ENCODE data around the gene USP53. TPM values are rescaled to one million over a fixed set of nuclear protein-coding genes. Genes with fewer than 3 reads are reported as not detected.

USP53 gene
- polyA plus RNA-seq, 2 of the 4 experiments (the other 2 are of a cell fraction), result 10.2 to 50.7 TPM

GRCh38 chr4:119207051-119207450 is 5.5 kb upstream of the USP53 start:
- 41% methylated on average over 1 of the region's 1 CpG for WGBS (ENCODE audit: missing lambda C conversion rate)
- ATAC-seq, result no peak
- no peak for FAIRE-seq
- no peaks in the 10 kb centered on the region for H3K9me3 ChIP-seq
- H3K4me3 ChIP-seq, result no peak overlapping the region
- peaks cover 40% of the 10 kb centered on the region for H3K4me1 ChIP-seq
- no peak for DNase-seq (ENCODE audit: low read depth in 1 of 2, low spot score in 1 of 2)
- TF ChIP-seq RNF2 (IDR thresholded peaks at IDR 0.05; ENCODE audit: borderline replicate concordance, low read depth) (no peak), HEYL (CRISPR knock-in tag; IDR thresholded peaks at IDR 0.05) (no peak), ZC3H11A (IDR thresholded peaks at IDR 0.05) (no peak), MAFK (IDR thresholded peaks at IDR 0.05; ENCODE audit: partially characterized antibody) (no peak)
- TF ChIP-seq, protein P1, sequence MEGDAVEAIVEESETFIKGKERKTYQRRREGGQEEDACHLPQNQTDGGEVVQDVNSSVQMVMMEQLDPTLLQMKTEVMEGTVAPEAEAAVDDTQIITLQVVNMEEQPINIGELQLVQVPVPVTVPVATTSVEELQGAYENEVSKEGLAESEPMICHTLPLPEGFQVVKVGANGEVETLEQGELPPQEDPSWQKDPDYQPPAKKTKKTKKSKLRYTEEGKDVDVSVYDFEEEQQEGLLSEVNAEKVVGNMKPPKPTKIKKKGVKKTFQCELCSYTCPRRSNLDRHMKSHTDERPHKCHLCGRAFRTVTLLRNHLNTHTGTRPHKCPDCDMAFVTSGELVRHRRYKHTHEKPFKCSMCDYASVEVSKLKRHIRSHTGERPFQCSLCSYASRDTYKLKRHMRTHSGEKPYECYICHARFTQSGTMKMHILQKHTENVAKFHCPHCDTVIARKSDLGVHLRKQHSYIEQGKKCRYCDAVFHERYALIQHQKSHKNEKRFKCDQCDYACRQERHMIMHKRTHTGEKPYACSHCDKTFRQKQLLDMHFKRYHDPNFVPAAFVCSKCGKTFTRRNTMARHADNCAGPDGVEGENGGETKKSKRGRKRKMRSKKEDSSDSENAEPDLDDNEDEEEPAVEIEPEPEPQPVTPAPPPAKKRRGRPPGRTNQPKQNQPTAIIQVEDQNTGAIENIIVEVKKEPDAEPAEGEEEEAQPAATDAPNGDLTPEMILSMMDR (IDR thresholded peaks at IDR 0.05), result no peak
- H3K4me2 ChIP-seq, result no peak overlapping the region
- H3K27ac ChIP-seq, result peak overlapping the region in 1 of 2 experiments; percentile 8; a peak in 1 of 6 replicates
- CTCF ChIA-PET, result no interaction called here
- POLR2A ChIA-PET, result no interaction called here

GRCh38 chr4:119209077-119209476 is 3.4 kb upstream of the USP53 start:
- no peak overlapping the region for H3K4me3 ChIP-seq
- ChIA-PET POLR2A (interaction anchor here (0.8 kb wide), 1 partner anchor 106 kb away, joined by 3 read pairs; no protein-coding TSS in a partner anchor), CTCF (interaction anchor here (1.3 kb wide), 1 partner anchor 106 kb away, joined by 4 read pairs; no protein-coding TSS in a partner anchor)
- FAIRE-seq, result no peak
- DNase-seq (ENCODE audit: low read depth in 1 of 2, low spot score in 1 of 2), result peak; percentile 54 to 81
- peak; percentile 81 for TF ChIP-seq FOSL2 (IDR thresholded peaks at IDR 0.05)
- TF ChIP-seq FOSL2 (CRISPR knock-in tag; IDR thresholded peaks at IDR 0.05), result peak; percentile 94
- TF ChIP-seq HDAC2 (IDR thresholded peaks at IDR 0.05), result no peak
- TF ChIP-seq, protein P2, sequence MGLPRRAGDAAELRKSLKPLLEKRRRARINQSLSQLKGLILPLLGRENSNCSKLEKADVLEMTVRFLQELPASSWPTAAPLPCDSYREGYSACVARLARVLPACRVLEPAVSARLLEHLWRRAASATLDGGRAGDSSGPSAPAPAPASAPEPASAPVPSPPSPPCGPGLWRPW (IDR thresholded peaks at IDR 0.05), result no peak
- no peak for TF ChIP-seq ESRRA (IDR thresholded peaks at IDR 0.05; ENCODE audit: borderline replicate concordance, low read length)
- TF ChIP-seq RCOR1 (IDR thresholded peaks at IDR 0.05; ENCODE audit: low read depth, low read length), result 0 out of 2 replicates have a peak, but pooled peaks have one; percentile 7
- TF ChIP-seq ZC3H11A (IDR thresholded peaks at IDR 0.05), result no peak
- no peak for TF ChIP-seq CBX8 (IDR thresholded peaks at IDR 0.05)
- TF ChIP-seq JUNB (IDR thresholded peaks at IDR 0.05), result peak; percentile 73
- H3K27ac ChIP-seq, result peak overlapping the region; percentile 71 to 86
- peak overlapping the region; percentile 57 for H3K4me2 ChIP-seq
- ATAC-seq, result peak; percentile 19 to 39; a peak in 4 of 6 replicates
- H3K9me3 ChIP-seq, result no peaks in the 10 kb centered on the region
- peaks cover 40% of the 10 kb centered on the region for H3K4me1 ChIP-seq

DNA sequence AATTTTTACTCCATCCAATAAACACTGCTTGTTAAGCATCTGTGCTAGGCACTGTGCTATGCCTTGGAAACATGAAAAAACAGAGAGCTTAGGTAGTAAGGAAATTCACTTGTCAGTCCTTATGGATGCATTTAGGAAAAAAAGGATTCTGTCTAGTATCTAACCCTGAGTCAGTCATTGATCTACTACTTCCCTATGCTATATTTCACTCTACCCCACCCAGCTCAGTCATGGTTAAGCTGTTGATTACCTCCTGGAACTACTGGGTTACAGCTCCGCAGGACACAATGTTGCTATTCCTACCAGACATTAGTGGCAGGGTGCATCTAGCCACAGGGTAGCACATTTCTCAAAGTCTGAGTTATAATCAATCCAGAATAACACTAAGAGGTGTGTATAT is 2.9 kb upstream of the USP53 start:
- peaks cover 35% of the 10 kb centered on the region for H3K4me1 ChIP-seq
- peak overlapping the region; percentile 57 for H3K4me2 ChIP-seq
- POLR2A ChIA-PET, result interaction anchor here (0.8 kb wide), 1 partner anchor 106 kb away, joined by 3 read pairs; no protein-coding TSS in a partner anchor
- TF ChIP-seq SREBF2 (IDR thresholded peaks at IDR 0.05) (no peak), RAD21 (conservative IDR thresholded peaks at IDR 0.05 in 1 of 2, IDR thresholded peaks at IDR 0.05 in 1 of 2) (no peak), MAZ (IDR thresholded peaks at IDR 0.05; ENCODE audit: borderline replicate concordance, low read depth, low read length) (no peak), POLR2AphosphoS2 (conservative IDR thresholded peaks at IDR 0.05; ENCODE audit: low read length) (no peak), RNF2 (IDR thresholded peaks at IDR 0.05; ENCODE audit: borderline replicate concordance, low read depth) (no peak), USF2 (IDR thresholded peaks at IDR 0.05) (no peak), MYC (IDR thresholded peaks at IDR 0.05; ENCODE audit: borderline replicate concordance, low read length) (no peak), HOXA7 (CRISPR knock-in tag; IDR thresholded peaks at IDR 0.05) (no peak), RCOR1 (IDR thresholded peaks at IDR 0.05; ENCODE audit: low read depth, low read length) (no peak), KDM5A (IDR thresholded peaks at IDR 0.05) (no peak), FOXS1 (CRISPR knock-in tag; IDR thresholded peaks at IDR 0.05) (no peak), KDM1A (IDR thresholded peaks at IDR 0.05; ENCODE audit: low read depth) (no peak), PHF8 (IDR thresholded peaks at IDR 0.05; ENCODE audit: borderline replicate concordance, low read depth) (no peak), ELK1 (IDR thresholded peaks at IDR 0.05; ENCODE audit: low read depth, low read length) (no peak), GATA3 (IDR thresholded peaks at IDR 0.05; ENCODE audit: borderline replicate concordance) (no peak)
- TF ChIP-seq, protein P2 (IDR thresholded peaks at IDR 0.05), result no peak
- TF ChIP-seq, protein P3, sequence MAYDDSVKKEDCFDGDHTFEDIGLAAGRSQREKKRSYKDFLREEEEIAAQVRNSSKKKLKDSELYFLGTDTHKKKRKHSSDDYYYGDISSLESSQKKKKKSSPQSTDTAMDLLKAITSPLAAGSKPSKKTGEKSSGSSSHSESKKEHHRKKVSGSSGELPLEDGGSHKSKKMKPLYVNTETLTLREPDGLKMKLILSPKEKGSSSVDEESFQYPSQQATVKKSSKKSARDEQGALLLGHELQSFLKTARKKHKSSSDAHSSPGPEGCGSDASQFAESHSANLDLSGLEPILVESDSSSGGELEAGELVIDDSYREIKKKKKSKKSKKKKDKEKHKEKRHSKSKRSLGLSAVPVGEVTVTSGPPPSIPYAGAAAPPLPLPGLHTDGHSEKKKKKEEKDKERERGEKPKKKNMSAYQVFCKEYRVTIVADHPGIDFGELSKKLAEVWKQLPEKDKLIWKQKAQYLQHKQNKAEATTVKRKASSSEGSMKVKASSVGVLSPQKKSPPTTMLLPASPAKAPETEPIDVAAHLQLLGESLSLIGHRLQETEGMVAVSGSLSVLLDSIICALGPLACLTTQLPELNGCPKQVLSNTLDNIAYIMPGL (CRISPR knock-in tag; IDR thresholded peaks at IDR 0.05; ENCODE audit: borderline replicate concordance), result no peak
- DNase-seq (ENCODE audit: low read depth in 1 of 2, low spot score in 1 of 2) (no peak), FAIRE-seq (no peak), ATAC-seq (no peak)
- CTCF ChIA-PET, result interaction anchor here (1.3 kb wide), 1 partner anchor 107 kb away, joined by 4 read pairs; no protein-coding TSS in a partner anchor
- no peaks in the 10 kb centered on the region for H3K9me3 ChIP-seq
- peak overlapping the region; percentile 71 to 86 for H3K27ac ChIP-seq
- 100% methylated on average over 1 of the region's 1 CpG for WGBS (ENCODE audit: missing lambda C conversion rate)
- H3K4me3 ChIP-seq, result no peak overlapping the region

Measured in A549 (cell line).